CD4-positive, alpha-beta T cell treated with Interferon alpha-2 for 1 hour (primary cell): ENCODE results near the gene PLEKHM2.
A peak's percentile ranks its signal among the peaks of the same experiment; 100 is the strongest.
"Not testable (repeated sequence)": the region's sequence is repeated elsewhere in the genome, so short reads cannot be mapped to it uniquely, and the experiment has no call there.

Source experiments
- DNase-seq, 2 donors: peaks; one replicate each; pipeline ENCODE4 v3.0.0-alpha.2; 2020 to 2022

PLEKHM2 gene

GRCh38 chr1:15676688-15677661, 7.1 kb upstream of the PLEKHM2 start:
- DNase-seq = no peak

- DNase-seq = peak in 1 of 2 donors; percentile 6
Measured at GRCh38 chr1:15678578-15678977, 5.5 kb upstream of the PLEKHM2 start.

- no peak for DNase-seq
Measured at GRCh38 chr1:15680131-15680530, 4.0 kb upstream of the PLEKHM2 start.

GRCh38 chr1:15680561-15681348, 3.4 kb upstream of the PLEKHM2 start:
- DNase-seq = no peak

- DNase-seq = peak in 1 of 2 donors; percentile 65
Measured at GRCh38 chr1:15681349-15682292, 2.5 kb upstream of the PLEKHM2 start.

- no peak for DNase-seq
Measured at GRCh38 chr1:15682936-15683341, 1.2 kb upstream of the PLEKHM2 start.

- DNase-seq = no peak
Measured at GRCh38 chr1:15683345-15684039, 628 bp upstream of the PLEKHM2 start.

- DNase-seq = peak; percentile 30 to 53
Measured at GRCh38 chr1:15684468-15685291, 560 bp downstream of the PLEKHM2 start.

- no peak for DNase-seq
Measured at GRCh38 chr1:15685820-15686219, 1.7 kb downstream of the PLEKHM2 start.

- DNase-seq = no peak
Measured at GRCh38 chr1:15687446-15687845, 3.3 kb downstream of the PLEKHM2 start.

GRCh38 chr1:15690317-15690716, 6.2 kb downstream of the PLEKHM2 start:
- DNase-seq = no peak

GRCh38 chr1:15691434-15692032, 7.4 kb downstream of the PLEKHM2 start:
- DNase-seq = no peak

- no peak for DNase-seq
Measured at GRCh38 chr1:15692121-15692682, 8.1 kb downstream of the PLEKHM2 start.

- no peak for DNase-seq
Measured at GRCh38 chr1:15693371-15693770, 9.3 kb downstream of the PLEKHM2 start.

GRCh38 chr1:15696956-15697521, 12.9 kb downstream of the PLEKHM2 start:
- DNase-seq = peak; percentile 68 to 69

- no peak for DNase-seq
Measured at GRCh38 chr1:15698201-15698600, 14.1 kb downstream of the PLEKHM2 start.

- DNase-seq = not testable (repeated sequence)
Measured at GRCh38 chr1:15699321-15699720, 15.2 kb downstream of the PLEKHM2 start.

- DNase-seq = no peak
Measured at GRCh38 chr1:15700508-15700907, 16.4 kb downstream of the PLEKHM2 start.

- no peak for DNase-seq
Measured at GRCh38 chr1:15701784-15702183, 17.7 kb downstream of the PLEKHM2 start.
